ENCODE results near the gene NOS1AP.

The NOS1AP gene

DNA sequence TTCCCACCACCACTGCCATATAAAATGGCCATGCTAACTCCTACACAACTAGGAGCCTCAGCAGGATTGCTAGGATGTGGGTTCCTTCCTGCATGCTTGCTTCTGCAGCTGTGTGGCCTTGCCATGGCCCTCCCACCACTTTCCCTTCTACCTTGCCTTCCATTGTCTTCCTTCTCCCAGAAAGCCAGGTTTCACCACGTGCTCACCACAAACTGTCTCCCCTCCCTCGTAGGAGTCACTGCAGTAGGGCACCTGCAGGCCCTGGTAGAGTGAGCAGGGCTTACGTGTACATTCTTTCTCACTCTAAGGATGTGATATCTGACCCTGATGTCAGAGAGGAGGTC is 315.8 kb downstream of the NOS1AP start:
- ATAC-seq = no peak
- TF ChIP-seq, protein P1, sequence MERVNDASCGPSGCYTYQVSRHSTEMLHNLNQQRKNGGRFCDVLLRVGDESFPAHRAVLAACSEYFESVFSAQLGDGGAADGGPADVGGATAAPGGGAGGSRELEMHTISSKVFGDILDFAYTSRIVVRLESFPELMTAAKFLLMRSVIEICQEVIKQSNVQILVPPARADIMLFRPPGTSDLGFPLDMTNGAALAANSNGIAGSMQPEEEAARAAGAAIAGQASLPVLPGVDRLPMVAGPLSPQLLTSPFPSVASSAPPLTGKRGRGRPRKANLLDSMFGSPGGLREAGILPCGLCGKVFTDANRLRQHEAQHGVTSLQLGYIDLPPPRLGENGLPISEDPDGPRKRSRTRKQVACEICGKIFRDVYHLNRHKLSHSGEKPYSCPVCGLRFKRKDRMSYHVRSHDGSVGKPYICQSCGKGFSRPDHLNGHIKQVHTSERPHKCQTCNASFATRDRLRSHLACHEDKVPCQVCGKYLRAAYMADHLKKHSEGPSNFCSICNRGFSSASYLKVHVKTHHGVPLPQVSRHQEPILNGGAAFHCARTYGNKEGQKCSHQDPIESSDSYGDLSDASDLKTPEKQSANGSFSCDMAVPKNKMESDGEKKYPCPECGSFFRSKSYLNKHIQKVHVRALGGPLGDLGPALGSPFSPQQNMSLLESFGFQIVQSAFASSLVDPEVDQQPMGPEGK (CRISPR knock-in tag; IDR thresholded peaks at IDR 0.05; ENCODE audit: borderline replicate concordance) = no peak
- TF ChIP-seq ZNF70 (CRISPR knock-in tag; IDR thresholded peaks at IDR 0.05) (no peak), BACH2 (CRISPR knock-in tag; IDR thresholded peaks at IDR 0.05; ENCODE audit: borderline replicate concordance) (no peak), RARB (CRISPR knock-in tag; IDR thresholded peaks at IDR 0.05) (no peak), ARNTL (CRISPR knock-in tag; IDR thresholded peaks at IDR 0.05; ENCODE audit: borderline replicate concordance, low read depth) (no peak), ISL1 (CRISPR knock-in tag; IDR thresholded peaks at IDR 0.05) (no peak), TCF4 (CRISPR knock-in tag; IDR thresholded peaks at IDR 0.05; ENCODE audit: borderline replicate concordance) (no peak), ZC3H10 (CRISPR knock-in tag; IDR thresholded peaks at IDR 0.05) (no peak), POU6F1 (CRISPR knock-in tag; IDR thresholded peaks at IDR 0.05; ENCODE audit: borderline replicate concordance, low read depth) (no peak), ZFP3 (CRISPR knock-in tag; IDR thresholded peaks at IDR 0.05) (no peak), SNAI2 (CRISPR knock-in tag; IDR thresholded peaks at IDR 0.05) (no peak), CSDC2 (CRISPR knock-in tag; IDR thresholded peaks at IDR 0.05) (no peak)
- TF ChIP-seq, protein P2, sequence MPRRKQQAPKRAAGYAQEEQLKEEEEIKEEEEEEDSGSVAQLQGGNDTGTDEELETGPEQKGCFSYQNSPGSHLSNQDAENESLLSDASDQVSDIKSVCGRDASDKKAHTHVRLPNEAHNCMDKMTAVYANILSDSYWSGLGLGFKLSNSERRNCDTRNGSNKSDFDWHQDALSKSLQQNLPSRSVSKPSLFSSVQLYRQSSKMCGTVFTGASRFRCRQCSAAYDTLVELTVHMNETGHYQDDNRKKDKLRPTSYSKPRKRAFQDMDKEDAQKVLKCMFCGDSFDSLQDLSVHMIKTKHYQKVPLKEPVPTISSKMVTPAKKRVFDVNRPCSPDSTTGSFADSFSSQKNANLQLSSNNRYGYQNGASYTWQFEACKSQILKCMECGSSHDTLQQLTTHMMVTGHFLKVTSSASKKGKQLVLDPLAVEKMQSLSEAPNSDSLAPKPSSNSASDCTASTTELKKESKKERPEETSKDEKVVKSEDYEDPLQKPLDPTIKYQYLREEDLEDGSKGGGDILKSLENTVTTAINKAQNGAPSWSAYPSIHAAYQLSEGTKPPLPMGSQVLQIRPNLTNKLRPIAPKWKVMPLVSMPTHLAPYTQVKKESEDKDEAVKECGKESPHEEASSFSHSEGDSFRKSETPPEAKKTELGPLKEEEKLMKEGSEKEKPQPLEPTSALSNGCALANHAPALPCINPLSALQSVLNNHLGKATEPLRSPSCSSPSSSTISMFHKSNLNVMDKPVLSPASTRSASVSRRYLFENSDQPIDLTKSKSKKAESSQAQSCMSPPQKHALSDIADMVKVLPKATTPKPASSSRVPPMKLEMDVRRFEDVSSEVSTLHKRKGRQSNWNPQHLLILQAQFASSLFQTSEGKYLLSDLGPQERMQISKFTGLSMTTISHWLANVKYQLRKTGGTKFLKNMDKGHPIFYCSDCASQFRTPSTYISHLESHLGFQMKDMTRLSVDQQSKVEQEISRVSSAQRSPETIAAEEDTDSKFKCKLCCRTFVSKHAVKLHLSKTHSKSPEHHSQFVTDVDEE (CRISPR knock-in tag; IDR thresholded peaks at IDR 0.05) = no peak
- TF ChIP-seq, protein P3, sequence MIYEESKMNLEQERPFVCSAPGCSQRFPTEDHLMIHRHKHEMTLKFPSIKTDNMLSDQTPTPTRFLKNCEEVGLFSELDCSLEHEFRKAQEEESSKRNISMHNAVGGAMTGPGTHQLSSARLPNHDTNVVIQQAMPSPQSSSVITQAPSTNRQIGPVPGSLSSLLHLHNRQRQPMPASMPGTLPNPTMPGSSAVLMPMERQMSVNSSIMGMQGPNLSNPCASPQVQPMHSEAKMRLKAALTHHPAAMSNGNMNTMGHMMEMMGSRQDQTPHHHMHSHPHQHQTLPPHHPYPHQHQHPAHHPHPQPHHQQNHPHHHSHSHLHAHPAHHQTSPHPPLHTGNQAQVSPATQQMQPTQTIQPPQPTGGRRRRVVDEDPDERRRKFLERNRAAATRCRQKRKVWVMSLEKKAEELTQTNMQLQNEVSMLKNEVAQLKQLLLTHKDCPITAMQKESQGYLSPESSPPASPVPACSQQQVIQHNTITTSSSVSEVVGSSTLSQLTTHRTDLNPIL (CRISPR knock-in tag; IDR thresholded peaks at IDR 0.05; ENCODE audit: low read depth) = no peak

DNA sequence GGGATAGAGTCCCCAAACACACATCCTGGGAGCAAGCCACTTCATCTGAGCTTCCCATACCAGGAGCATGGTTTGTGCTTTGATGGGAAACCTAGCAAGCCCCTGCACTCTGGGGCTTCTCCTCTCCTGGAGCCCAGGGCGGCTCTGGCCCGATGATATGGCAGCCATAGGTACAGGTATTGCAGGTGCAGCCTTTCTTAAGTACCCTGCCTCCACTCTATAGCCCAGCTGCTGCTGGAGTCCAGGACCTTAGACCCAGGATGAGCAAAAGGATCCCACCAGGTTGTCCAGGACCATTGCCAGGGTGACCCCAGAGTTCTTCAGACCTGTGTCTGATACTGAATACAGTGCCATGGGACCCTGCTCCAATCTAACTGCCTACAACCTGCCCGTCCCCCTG is 316.2 kb downstream of the NOS1AP start:
- TF ChIP-seq PPARA (CRISPR knock-in tag; IDR thresholded peaks at IDR 0.05; ENCODE audit: borderline replicate concordance) (no peak), ESRRG (CRISPR knock-in tag; IDR thresholded peaks at IDR 0.05) (no peak), ZFP3 (CRISPR knock-in tag; IDR thresholded peaks at IDR 0.05) (no peak), ZNF565 (CRISPR knock-in tag; conservative IDR thresholded peaks at IDR 0.05; ENCODE audit: low read depth) (no peak), GLIS3 (CRISPR knock-in tag; IDR thresholded peaks at IDR 0.05) (no peak), ZNF70 (CRISPR knock-in tag; IDR thresholded peaks at IDR 0.05) (no peak)
- TF ChIP-seq, protein P2 (CRISPR knock-in tag; IDR thresholded peaks at IDR 0.05) = no peak
- ATAC-seq = no peak

DNA sequence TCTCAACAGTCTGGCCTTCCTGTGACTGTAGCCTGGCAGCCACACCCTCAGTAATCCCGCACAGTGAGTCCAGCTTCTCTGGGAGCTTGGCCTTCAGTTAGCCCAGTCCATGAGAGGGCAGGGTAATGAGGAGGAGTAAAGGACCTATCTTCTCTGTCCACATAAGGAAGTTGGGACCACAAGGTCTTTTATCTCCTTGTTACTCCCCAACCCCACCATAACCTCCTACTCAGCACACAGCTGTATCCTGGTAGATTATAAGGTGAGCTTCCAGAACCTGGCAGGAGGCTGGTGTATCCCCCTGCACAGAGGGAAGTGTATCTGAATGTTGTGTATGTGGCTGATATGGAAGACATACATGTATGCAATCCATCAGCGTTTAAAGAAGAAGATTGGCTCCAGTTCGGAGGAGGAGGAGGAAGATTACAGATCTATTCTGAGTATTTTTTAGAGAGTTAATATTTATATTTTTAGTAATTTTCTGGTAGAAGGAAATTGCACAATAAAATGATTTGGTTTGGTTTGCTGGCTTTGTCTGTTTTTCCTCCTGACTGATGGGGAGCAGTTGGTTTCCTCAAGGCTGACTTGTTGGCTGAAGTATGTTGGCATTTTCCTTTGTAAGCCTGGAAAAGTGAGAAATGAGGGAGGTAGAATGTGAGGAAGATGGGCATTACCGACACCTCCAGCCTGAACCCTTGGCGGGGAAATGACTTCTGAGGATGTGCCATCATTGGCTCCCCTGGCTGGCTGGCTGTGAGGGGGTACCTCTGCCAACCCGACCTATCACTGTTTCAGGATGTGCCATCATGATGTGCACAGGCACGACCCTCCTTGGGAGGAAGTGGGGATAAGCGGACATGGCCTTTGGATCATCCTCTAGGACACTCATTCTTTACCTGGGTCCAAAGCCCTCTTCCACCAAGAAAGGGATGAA is 317.1 kb downstream of the NOS1AP start:
- TF ChIP-seq POU6F1 (CRISPR knock-in tag; IDR thresholded peaks at IDR 0.05; ENCODE audit: borderline replicate concordance, low read depth) = no peak
- ATAC-seq = no peak

Measured in SK-N-SH treated with all-trans-retinoic acid at 6 μM for 48 hours (cell line).